Activated CD8-positive, alpha-beta memory T cell treated with anti-CD3 and anti-CD28 coated beads, Interleukin-2, amount 50 U/mL, for 1 hour (primary cell): ENCODE results near the gene SAMMSON.

ENCODE experiments used
- DNase-seq: peaks from one replicate; pipeline ENCODE4 v3.0.0-alpha.2; 2020; ENCODE audit errors: extremely low read depth

The SAMMSON gene

DNA sequence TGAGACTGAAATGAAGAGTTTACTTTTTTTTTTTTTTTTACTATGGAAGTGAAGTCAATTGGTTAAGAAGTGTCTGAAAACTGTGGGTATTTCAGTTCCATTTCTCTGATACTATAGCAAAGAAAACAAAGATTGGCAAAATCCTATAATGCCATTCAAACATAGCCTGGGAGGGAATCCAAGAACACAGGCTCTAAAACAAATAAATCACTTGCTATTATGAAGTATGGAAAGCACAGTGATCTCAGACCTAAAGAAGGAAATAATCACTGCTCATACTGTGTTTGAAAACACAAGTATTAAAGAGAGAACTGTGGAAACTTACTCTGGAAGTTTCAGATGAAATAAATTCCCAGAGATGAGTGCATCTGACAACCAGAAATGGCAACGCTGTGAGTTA is 12.0 kb downstream of the SAMMSON start:
- DNase-seq, result no peak

GRCh38 chr3:70020906-70021660 is 21.6 kb downstream of the SAMMSON start:
- no peak for DNase-seq

- DNase-seq, result no peak
These were observed 28.8 kb downstream of the SAMMSON start for GRCh38 chr3:70028361-70028760.

- DNase-seq, result no peak
These were observed 39.2 kb downstream of the SAMMSON start for GRCh38 chr3:70038693-70039092.

DNA sequence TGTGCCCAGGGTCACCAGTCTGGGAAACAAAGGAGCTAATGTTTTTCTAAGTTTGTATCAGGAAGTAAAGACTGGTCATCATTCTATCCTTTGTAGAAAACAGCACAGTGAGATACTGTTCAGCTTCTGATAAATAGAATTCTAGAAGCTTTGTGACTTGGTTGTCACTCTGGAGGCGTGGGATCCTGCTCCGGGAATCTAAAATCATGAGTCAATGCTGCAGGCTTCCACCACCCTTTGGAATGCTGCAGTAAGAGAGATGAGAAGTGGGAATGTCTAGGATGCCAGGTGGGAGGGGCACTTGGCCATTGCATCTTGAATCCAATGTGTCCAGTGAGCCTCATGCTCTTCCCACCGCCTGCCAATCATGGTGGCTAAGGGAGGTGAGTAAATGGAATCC is 40.9 kb downstream of the SAMMSON start:
- no peak for DNase-seq

GRCh38 chr3:70042641-70043040 is 43.1 kb downstream of the SAMMSON start:
- no peak for DNase-seq

GRCh38 chr3:70049761-70050160 is 50.2 kb downstream of the SAMMSON start:
- DNase-seq, result no peak

DNA sequence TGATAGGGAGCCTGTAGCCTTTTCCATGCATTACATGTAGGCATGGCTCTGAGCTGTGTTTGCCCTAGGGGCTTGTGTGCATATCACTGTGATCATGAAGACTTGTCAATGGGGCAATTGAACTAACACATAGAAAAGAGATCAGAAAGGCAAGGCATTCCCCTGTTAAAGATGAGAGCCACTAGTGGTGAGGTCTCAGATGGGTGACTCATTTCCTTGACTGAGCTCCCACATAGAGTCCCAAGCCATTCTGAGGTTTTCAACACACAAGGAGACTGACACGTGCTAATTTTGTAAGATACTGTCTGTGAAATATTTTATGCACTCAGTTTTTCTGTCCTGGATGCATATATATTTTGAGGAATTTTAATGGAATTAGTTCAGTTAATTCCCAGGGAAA is 53.8 kb downstream of the SAMMSON start:
- no peak for DNase-seq

DNA sequence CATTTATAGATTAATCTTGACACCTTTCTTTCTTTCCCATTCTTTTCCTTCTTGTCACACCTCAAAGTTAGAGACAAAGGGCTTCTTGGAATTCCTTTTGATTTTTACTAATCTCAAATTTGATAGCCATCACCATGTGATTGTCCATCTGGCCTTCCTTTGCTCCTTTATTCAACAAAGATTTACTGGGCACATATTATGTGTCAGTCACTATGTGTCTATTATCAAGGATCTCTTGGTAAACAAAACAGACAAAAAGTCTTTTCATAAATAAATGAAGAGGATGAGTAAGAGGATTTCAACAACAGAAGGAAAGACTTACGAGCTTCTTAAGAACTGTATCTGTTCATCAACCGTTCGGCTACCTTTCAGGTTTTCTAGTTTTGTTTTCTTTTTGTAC is 56.5 kb downstream of the SAMMSON start:
- no peak for DNase-seq

- DNase-seq, result no peak
These were observed 57.9 kb downstream of the SAMMSON start for GRCh38 chr3:70057426-70057825.

DNA sequence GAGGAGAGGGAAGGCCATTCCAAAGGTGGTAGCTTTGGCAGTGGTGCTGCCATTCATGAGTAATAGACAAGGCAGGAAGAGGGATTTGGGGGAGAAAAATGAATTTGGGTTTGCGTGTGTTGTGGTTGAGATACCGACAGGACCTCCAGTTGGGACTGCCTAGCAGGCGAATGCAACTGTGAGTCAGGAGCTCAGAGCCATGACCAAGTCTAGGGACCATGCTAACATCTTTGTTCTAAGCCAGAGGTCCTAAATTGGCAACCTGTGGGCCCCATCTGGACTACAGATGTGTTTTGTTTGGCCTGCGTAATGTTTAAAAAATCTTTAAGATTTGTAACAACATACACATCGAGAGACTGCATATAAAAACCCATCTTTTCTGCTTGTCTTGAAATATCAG is 61.6 kb downstream of the SAMMSON start:
- DNase-seq, result no peak

- no peak for DNase-seq
These were observed 64.8 kb downstream of the SAMMSON start for GRCh38 chr3:70064194-70064779.

DNA sequence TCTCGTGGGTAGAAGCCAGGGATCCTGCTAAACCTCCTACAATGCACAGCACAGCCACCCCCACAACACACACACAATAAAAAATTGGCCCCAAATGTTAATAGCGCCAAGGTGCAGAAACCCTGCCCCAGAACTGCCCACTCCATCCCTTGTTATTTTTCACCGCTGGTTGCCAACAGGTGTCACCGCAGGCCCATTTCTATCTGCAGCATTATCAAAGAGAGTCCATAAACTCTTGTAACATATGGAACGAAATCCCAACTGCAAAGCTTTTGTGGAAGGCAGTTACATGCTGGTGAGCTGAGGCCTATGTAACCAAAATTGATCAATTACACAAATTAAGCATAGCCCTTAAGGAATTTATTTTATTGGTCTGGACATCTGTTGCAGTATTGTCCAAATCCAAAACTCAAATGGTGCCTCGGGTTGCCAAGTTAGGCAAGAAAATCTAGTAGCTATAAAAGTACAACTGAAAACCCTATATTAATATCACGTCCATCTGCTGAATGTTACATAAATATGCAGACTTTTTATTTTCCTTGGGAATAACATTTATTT is 66.2 kb downstream of the SAMMSON start:
- DNase-seq, result no peak

DNA sequence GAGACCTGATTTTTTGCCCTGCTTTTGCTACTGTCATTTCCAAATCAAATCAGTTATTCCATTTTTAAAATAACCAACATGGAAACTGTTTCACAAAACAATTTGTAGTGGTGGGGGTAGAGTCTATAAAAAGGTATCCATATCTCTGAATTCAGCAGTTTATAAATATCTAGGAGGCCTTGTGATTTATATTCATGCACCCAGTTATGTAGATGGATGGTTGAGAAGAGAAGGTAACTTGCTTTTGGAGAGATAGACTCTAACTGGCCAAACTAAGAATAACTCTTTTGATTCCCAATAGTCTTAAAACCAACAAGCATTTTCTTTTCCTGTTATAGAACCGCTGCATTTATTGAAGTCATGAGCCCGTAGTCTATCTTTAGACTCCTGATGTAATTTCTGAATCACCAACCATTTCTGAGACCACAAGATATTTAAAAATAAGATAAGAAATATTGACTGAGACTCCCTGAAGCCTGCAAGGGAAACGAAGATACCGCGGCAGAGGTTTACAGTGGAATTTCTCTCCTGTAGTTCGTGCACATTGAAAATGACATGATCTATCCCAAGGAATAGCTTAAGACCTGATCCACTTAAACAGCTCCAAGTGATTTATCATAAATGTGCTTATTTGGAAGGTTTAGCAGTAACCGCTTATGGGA is 68.5 kb downstream of the SAMMSON start:
- DNase-seq, result no peak

DNA sequence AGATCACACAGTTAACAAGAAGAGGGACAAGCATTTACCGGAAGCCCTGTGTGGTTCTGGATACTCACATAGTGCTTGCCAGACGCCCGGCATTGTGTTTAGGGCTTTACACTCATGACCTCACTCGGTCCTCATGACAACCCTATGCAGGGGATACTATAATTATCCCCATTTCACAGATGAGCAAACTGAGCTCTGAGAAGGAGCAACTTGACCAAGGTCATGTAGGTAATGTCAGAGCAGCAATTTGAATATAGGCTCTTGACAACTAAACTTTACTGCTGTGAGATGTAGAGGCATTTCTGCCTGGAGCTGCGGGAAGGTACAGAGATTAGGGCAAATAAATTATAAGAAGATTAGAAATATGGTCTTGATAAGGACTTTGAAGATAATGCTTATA is 70.0 kb downstream of the SAMMSON start:
- no peak for DNase-seq

DNA sequence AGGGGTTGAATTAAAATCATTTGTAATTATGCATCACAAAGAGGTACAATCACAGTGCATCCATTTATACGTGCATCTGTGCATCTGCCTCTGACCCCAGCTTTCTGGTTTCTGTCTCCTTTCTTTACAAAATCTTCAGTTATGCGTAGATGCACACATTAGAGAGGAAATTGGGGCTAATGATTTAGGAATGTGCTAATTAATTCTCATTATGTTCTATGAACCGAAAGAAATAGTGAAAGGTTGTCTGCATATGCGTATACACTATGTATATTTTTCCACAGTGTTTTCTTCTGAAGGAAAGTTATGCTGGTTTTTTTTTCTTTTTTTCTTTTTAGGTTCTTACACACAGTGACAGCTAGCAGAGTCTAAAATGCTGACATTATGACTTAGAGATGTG is 71.6 kb downstream of the SAMMSON start:
- no peak for DNase-seq

- no peak for DNase-seq
These were observed 72.6 kb downstream of the SAMMSON start for GRCh38 chr3:70072180-70072579.

DNA sequence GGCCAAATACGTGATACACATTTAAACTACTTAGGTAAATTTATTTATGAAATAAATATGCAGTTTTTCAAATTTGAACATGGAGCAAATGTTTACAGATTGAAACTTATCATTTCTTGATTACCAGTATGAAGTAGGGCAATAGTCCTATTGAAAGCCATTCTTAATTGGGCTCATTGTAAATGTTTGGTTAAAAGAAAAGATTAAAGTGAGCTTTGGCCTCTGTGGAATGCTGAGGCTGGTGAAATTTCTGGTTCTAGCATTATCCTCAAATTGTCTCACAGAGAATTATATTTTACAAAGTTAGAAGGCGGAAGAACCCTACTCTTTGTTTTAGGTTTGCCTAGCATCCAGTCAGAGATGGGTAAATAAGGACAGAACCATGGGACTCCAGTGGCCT is 73.2 kb downstream of the SAMMSON start:
- DNase-seq, result no peak

DNA sequence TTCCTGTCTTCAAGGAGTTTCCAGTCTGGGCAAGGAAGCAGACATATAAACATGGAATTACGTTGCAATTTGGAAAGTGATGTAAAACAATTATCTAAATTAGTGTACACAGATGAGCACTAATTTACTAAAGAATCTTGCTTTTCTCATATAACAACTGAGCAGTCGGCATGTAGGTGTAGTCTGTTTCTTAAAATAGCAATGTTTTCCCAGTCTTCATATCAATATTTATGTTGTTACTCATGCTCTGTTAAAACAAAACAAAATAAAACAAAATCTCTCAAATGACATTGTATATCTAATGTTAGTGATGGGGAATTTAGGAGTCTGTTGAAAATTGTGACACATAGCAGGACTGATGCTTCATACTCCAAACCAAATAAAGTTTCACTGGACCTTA is 75.6 kb downstream of the SAMMSON start:
- DNase-seq, result no peak

DNA sequence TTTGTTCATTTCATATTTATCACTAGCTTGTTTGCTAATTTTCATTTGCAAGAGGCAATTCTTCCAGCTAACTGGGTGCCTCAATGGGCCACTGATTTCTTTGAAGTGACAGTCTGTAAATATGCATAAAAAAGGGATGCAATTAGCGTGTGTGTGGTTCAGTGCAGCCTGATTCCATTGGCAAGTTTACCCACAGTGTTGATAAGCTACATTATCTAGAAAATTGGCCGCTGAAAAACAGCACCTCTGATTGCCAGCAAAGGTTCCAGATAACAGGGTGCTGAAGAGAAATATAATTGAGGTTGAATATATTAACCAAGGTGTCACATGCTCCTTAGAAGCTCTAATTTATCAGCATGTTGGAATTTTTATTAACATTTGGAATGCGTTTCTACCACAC is 76.9 kb downstream of the SAMMSON start:
- no peak for DNase-seq

GRCh38 chr3:70078778-70079177 is 79.2 kb downstream of the SAMMSON start:
- no peak for DNase-seq

DNA sequence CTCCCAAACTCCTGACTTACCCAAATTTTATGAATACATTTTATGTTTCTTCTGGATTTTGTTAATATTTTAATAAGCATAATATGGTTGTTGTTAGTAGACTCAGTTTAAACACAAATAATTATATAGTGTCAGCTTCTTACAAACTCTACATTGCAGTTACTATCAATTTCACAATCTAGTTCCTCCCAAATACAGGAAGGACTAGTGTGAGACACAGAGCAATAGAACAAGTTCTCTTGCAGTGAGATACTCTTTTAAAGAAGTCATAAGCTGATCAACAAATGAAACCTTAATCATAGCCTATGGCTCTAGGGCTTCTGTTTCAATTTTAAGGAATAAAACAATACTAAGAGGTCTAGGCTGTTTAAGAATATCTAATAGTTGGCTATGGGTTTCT is 86.1 kb downstream of the SAMMSON start:
- DNase-seq, result no peak

DNA sequence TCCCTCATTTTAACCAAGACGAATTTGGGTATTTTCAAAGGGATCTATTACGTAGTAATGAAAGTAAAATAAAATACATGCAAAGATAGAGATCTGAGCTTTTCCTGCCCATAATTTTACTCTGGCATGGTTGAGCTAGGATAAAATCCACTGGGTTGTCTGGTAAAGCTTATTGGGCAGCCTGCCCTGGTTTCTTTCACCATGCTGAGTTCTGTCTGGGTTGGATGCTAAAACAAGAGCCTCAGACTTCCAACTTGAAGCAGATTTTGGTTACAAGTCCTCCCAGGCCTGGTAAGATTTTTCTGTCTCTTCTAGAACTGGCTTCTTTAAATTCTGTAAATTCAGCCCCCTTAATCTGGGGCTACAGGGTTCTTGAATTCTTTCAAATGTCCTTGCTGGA is 86.8 kb downstream of the SAMMSON start:
- DNase-seq, result no peak
